SK-N-SH treated with all-trans-retinoic acid at 6 μM for 48 hours (cell line): Measurements from ENCODE around the gene FTO.

Experiments
- BACH2 ChIP-seq: fragments of 250-450 bp; sonication (Bioruptor Pico); IDR thresholded peaks from 2 replicates; pipeline ENCODE4 v1.9.0; 2021; ENCODE audit warnings: mild to moderate bottlenecking, borderline replicate concordance
- ISL1 ChIP-seq: fragments of 250-450 bp; sonication (Bioruptor Pico); IDR thresholded peaks from 2 replicates; pipeline ENCODE4 v2.1.2; 2022; ENCODE audit warnings: mild to moderate bottlenecking, moderate library complexity
- OSR1 ChIP-seq: fragments of 250-450 bp; sonication (Bioruptor Pico); IDR thresholded peaks from 2 replicates; pipeline ENCODE4 v1.8.0; 2022; ENCODE audit warnings: moderate library complexity, mild to moderate bottlenecking, inconsistent platforms
- RARB ChIP-seq: fragments of 250-450 bp; sonication (Bioruptor Pico); IDR thresholded peaks from 2 replicates; pipeline ENCODE4 v1.8.0; 2021; ENCODE audit warnings: mild to moderate bottlenecking, moderate library complexity
- TCF4 ChIP-seq: fragments of 250-450 bp; sonication (Bioruptor Pico); IDR thresholded peaks from 2 replicates; pipeline ENCODE4 v1.8.0; 2021; ENCODE audit warnings: mild to moderate bottlenecking, moderate library complexity, borderline replicate concordance
- TOX ChIP-seq: fragments of 250-450 bp; sonication (Bioruptor Pico); IDR thresholded peaks from 2 replicates; pipeline ENCODE4 v1.8.0; 2021; ENCODE audit warnings: mild to moderate bottlenecking, moderate library complexity, borderline replicate concordance
- ZFP3 ChIP-seq: fragments of 250-450 bp; sonication (Bioruptor Pico); IDR thresholded peaks from 2 replicates; pipeline ENCODE4 v1.5.0; 2020; ENCODE audit warnings: mild to moderate bottlenecking, moderate library complexity
- ZFP30 ChIP-seq: fragments of 450-650 bp; formaldehyde crosslinking; IDR thresholded peaks from 2 replicates; pipeline ENCODE4 v1.5.0; 2022; ENCODE audit warnings: mild to moderate bottlenecking, moderate library complexity
- ZNF70 ChIP-seq: fragments of 450-650 bp; formaldehyde crosslinking; IDR thresholded peaks from 2 replicates; pipeline ENCODE4 v1.5.0; 2020; ENCODE audit warnings: mild to moderate bottlenecking, moderate library complexity
- ZNF8 ChIP-seq: fragments of 450-650 bp; formaldehyde crosslinking; IDR thresholded peaks from 2 replicates; pipeline ENCODE4 v1.5.0; 2020; ENCODE audit warnings: mild to moderate bottlenecking, moderate library complexity
- TF ChIP-seq, protein P1 (sequence below): fragments of 250-450 bp; sonication (Bioruptor Pico); IDR thresholded peaks from 2 replicates; pipeline ENCODE4 v1.5.1; 2020; ENCODE audit warnings: low read depth, mild to moderate bottlenecking, moderate library complexity
- TF ChIP-seq, protein P2 (sequence below): fragments of 250-450 bp; sonication (Bioruptor Pico); IDR thresholded peaks from 2 replicates; pipeline ENCODE4 v1.8.0; 2020; ENCODE audit warnings: mild to moderate bottlenecking, moderate library complexity, borderline replicate concordance
- TF ChIP-seq, protein P3 (sequence below): fragments of 250-450 bp; sonication (Bioruptor Pico); IDR thresholded peaks from 2 replicates; pipeline ENCODE4 v1.5.1; 2021; ENCODE audit warnings: mild to moderate bottlenecking, moderate library complexity

DNA sequence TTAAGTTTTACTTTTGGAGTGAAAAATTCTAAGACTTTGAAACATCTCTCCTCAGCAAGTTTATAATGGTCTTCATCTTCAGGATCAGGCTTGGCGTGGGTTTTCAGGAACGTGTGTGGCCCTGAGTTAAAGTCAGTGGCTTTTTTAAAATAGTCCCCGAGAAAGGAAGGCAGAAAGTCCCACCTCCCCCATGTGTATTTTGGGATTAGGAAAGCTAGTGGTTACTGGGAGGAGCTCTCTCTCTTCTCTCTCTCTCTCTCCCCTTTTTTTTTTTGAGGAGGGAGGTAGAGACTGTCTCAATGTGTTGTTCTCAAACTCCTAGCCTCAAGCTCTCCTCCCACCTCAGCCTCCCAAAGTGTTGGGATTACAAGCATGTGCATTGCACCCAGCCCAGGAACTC lies 369.4 kb downstream of the FTO start:
- no peak for TF ChIP-seq ZNF70
- TF ChIP-seq, protein P1, sequence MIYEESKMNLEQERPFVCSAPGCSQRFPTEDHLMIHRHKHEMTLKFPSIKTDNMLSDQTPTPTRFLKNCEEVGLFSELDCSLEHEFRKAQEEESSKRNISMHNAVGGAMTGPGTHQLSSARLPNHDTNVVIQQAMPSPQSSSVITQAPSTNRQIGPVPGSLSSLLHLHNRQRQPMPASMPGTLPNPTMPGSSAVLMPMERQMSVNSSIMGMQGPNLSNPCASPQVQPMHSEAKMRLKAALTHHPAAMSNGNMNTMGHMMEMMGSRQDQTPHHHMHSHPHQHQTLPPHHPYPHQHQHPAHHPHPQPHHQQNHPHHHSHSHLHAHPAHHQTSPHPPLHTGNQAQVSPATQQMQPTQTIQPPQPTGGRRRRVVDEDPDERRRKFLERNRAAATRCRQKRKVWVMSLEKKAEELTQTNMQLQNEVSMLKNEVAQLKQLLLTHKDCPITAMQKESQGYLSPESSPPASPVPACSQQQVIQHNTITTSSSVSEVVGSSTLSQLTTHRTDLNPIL (CRISPR knock-in tag), result no peak
- TF ChIP-seq TCF4 (CRISPR knock-in tag), result no peak
- no peak for TF ChIP-seq BACH2 (CRISPR knock-in tag)
- TF ChIP-seq, protein P2, sequence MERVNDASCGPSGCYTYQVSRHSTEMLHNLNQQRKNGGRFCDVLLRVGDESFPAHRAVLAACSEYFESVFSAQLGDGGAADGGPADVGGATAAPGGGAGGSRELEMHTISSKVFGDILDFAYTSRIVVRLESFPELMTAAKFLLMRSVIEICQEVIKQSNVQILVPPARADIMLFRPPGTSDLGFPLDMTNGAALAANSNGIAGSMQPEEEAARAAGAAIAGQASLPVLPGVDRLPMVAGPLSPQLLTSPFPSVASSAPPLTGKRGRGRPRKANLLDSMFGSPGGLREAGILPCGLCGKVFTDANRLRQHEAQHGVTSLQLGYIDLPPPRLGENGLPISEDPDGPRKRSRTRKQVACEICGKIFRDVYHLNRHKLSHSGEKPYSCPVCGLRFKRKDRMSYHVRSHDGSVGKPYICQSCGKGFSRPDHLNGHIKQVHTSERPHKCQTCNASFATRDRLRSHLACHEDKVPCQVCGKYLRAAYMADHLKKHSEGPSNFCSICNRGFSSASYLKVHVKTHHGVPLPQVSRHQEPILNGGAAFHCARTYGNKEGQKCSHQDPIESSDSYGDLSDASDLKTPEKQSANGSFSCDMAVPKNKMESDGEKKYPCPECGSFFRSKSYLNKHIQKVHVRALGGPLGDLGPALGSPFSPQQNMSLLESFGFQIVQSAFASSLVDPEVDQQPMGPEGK (CRISPR knock-in tag), result no peak
- no peak for TF ChIP-seq ZFP3 (CRISPR knock-in tag)
- no peak for TF ChIP-seq ISL1 (CRISPR knock-in tag)
- TF ChIP-seq ZNF8 (CRISPR knock-in tag), result no peak
- TF ChIP-seq TOX (CRISPR knock-in tag), result no peak
- no peak for TF ChIP-seq RARB
- no peak for TF ChIP-seq ZFP30 (CRISPR knock-in tag)
- TF ChIP-seq, protein P3, sequence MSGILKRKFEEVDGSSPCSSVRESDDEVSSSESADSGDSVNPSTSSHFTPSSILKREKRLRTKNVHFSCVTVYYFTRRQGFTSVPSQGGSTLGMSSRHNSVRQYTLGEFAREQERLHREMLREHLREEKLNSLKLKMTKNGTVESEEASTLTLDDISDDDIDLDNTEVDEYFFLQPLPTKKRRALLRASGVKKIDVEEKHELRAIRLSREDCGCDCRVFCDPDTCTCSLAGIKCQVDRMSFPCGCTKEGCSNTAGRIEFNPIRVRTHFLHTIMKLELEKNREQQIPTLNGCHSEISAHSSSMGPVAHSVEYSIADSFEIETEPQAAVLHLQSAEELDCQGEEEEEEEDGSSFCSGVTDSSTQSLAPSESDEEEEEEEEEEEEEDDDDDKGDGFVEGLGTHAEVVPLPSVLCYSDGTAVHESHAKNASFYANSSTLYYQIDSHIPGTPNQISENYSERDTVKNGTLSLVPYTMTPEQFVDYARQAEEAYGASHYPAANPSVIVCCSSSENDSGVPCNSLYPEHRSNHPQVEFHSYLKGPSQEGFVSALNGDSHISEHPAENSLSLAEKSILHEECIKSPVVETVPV (CRISPR knock-in tag), result no peak
- TF ChIP-seq OSR1, result no peak
